H7 (cell line): ENCODE results near the gene C16orf89. TPM values are rescaled to one million over a fixed set of nuclear protein-coding genes. Genes with fewer than 3 reads are reported as not detected.

Experiments used
- DNase-seq: peaks from one replicate; pipeline ENCODE4 v3.0.0; 2012
- H3K27me3 ChIP-seq: 2 replicates; pipeline ENCODE4 v1.6.0; 2011; ENCODE audit warnings: mild to moderate bottlenecking, low read length; ENCODE audit not compliant: control insufficient read depth, insufficient read depth
- H3K36me3 ChIP-seq: replicated peaks from 2 replicates; pipeline ENCODE4 v1.5.1; 2011; ENCODE audit warnings: low read length; ENCODE audit not compliant: control insufficient read depth, insufficient read depth
- H3K4me3 ChIP-seq: 2 replicates; pipeline ENCODE4 v1.5.1; 2011; ENCODE audit warnings: low read depth, mild to moderate bottlenecking, control low read depth, low read length, moderate library complexity; ENCODE audit not compliant: insufficient read depth
- total RNA-seq: library from RNA; depleted of rRNA; stranded (reverse); fragments of >200 nt; shearing (Covaris generic); gene quantifications from 2 replicates; pipeline ENCODE4 v1.2.3, GENCODE V29; 2014

The C16orf89 gene
- total RNA-seq, 1 experiment from 2014 or later: 4.1 TPM

GRCh38 chr16:5017678-5017969 is 48.1 kb downstream of the C16orf89 start:
- Histone ChIP-seq H3K36me3 (no peaks in the 10 kb centered on the region), H3K4me3 (no peak overlapping the region), H3K27me3 (no peaks in the 10 kb centered on the region)
- no peak for DNase-seq

- no peaks in the 10 kb centered on the region for H3K27me3 ChIP-seq
- DNase-seq: no peak
- H3K36me3 ChIP-seq: no peaks in the 10 kb centered on the region
- no peak overlapping the region for H3K4me3 ChIP-seq
These were observed 48.6 kb downstream of the C16orf89 start for GRCh38 chr16:5016967-5017677.

- DNase-seq: no peak
- H3K4me3 ChIP-seq: no peak overlapping the region
- H3K36me3 ChIP-seq: no peaks in the 10 kb centered on the region
- H3K27me3 ChIP-seq: no peaks in the 10 kb centered on the region
These were observed 49.9 kb downstream of the C16orf89 start for GRCh38 chr16:5015887-5016286.

- Histone ChIP-seq H3K27me3 (no peaks in the 10 kb centered on the region), H3K36me3 (no peaks in the 10 kb centered on the region), H3K4me3 (no peak overlapping the region)
- peak; percentile 71 for DNase-seq
These were observed 50.4 kb downstream of the C16orf89 start for GRCh38 chr16:5015351-5015750.

GRCh38 chr16:5012887-5013286 is 52.9 kb downstream of the C16orf89 start:
- no peak for DNase-seq
- Histone ChIP-seq H3K4me3 (no peak overlapping the region), H3K27me3 (no peaks in the 10 kb centered on the region), H3K36me3 (0 out of 2 replicates have a peak, but pooled peaks cover 2% of the 10 kb centered on the region)

- no peak overlapping the region for H3K4me3 ChIP-seq
- DNase-seq: no peak
- H3K27me3 ChIP-seq: no peaks in the 10 kb centered on the region
- peaks cover 2% of the 10 kb centered on the region; the same call in 1 of the 2 replicates for H3K36me3 ChIP-seq
These were observed 54.1 kb downstream of the C16orf89 start for GRCh38 chr16:5011637-5012036.

- peak; percentile 82 for DNase-seq
- peaks cover 3% of the 10 kb centered on the region for H3K36me3 ChIP-seq
- H3K4me3 ChIP-seq: no peak overlapping the region
- no peaks in the 10 kb centered on the region for H3K27me3 ChIP-seq
These were observed 55.0 kb downstream of the C16orf89 start for GRCh38 chr16:5010576-5011329.

- DNase-seq: peak; percentile 50
- no peaks in the 10 kb centered on the region for H3K27me3 ChIP-seq
- H3K36me3 ChIP-seq: peaks cover 3% of the 10 kb centered on the region
- H3K4me3 ChIP-seq: no peak overlapping the region
These were observed 57.4 kb downstream of the C16orf89 start for GRCh38 chr16:5008311-5008731.

GRCh38 chr16:5007256-5007655 is 58.5 kb downstream of the C16orf89 start:
- Histone ChIP-seq H3K4me3 (no peak overlapping the region), H3K27me3 (no peaks in the 10 kb centered on the region), H3K36me3 (peaks cover 3% of the 10 kb centered on the region)
- peak; percentile 30 for DNase-seq

- no peak overlapping the region for H3K4me3 ChIP-seq
- H3K27me3 ChIP-seq: no peaks in the 10 kb centered on the region
- no peak for DNase-seq
- peaks cover 3% of the 10 kb centered on the region for H3K36me3 ChIP-seq
These were observed 59.2 kb downstream of the C16orf89 start for GRCh38 chr16:5006348-5007193.

- H3K27me3 ChIP-seq: no peaks in the 10 kb centered on the region
- H3K36me3 ChIP-seq: peaks cover 3% of the 10 kb centered on the region
- no peak for DNase-seq
- H3K4me3 ChIP-seq: no peak overlapping the region
These were observed 59.8 kb downstream of the C16orf89 start for GRCh38 chr16:5005916-5006315.

GRCh38 chr16:5004311-5004710 is 61.4 kb downstream of the C16orf89 start:
- DNase-seq: no peak

GRCh38 chr16:5003828-5004227 is 61.9 kb downstream of the C16orf89 start:
- H3K36me3 ChIP-seq: peaks cover 3% of the 10 kb centered on the region
- H3K27me3 ChIP-seq: no peaks in the 10 kb centered on the region
- no peak for DNase-seq

More at GRCh38 chr16:5004311-5004710, 61.4 kb downstream of the C16orf89 start:
- Histone ChIP-seq H3K4me3 (no peak overlapping the region), H3K27me3 (no peaks in the 10 kb centered on the region), H3K36me3 (peaks cover 3% of the 10 kb centered on the region)

GRCh38 chr16:5003211-5003610 is 62.5 kb downstream of the C16orf89 start:
- DNase-seq: no peak
- Histone ChIP-seq H3K27me3 (no peaks in the 10 kb centered on the region), H3K36me3 (peaks cover 1% of the 10 kb centered on the region), H3K4me3 (no peak overlapping the region)

More at GRCh38 chr16:5003828-5004227, 61.9 kb downstream of the C16orf89 start:
- H3K4me3 ChIP-seq: no peak overlapping the region
